Stimulated activated naive B cell treated with anti-CD40 and anti-IgM and Interleukin-4, amounts not matched to agents 10 μg/mL and 1 μg/mL and 100 μg/mL, for 72 hours (primary cell): ENCODE results near the gene ANXA7.
"Not testable (repeated sequence)": the region's sequence is repeated elsewhere in the genome, so short reads cannot be mapped to it uniquely, and the experiment has no call there.

ENCODE experiments used
- ATAC-seq, 2 donors: fragments of 150-1000 bp; cut with Tn5 transposase; replicated peaks; 2 replicates each; pipeline ENCODE4 v1.10.0; 2021; ENCODE audit warnings: moderate library complexity in 1 of 2
- DNase-seq: peaks from one replicate; pipeline ENCODE4 v3.0.0; 2021
- H3K27ac Mint-ChIP-seq: one replicate; pipeline ENCODE4 v1.8.0; 2022; ENCODE audit warnings: mild to moderate bottlenecking, mixed read lengths
- H3K27me3 Mint-ChIP-seq, 2 donors: one replicate each; pipeline ENCODE4 v1.8.0; 2022; ENCODE audit warnings: mixed read lengths in 2 of 2
- H3K36me3 Mint-ChIP-seq, 2 donors: one replicate each; pipeline ENCODE4 v1.8.0; 2022; ENCODE audit warnings: mixed read lengths in 2 of 2, mild to moderate bottlenecking in 1 of 2
- H3K4me1 Mint-ChIP-seq, 2 donors: one replicate each; pipeline ENCODE4 v1.8.0; 2022; ENCODE audit warnings: mixed read lengths in 2 of 2, mild to moderate bottlenecking in 1 of 2
- H3K4me3 Mint-ChIP-seq, 2 donors: one replicate each; pipeline ENCODE4 v1.8.0; 2022; ENCODE audit warnings: mild to moderate bottlenecking in 2 of 2, mixed read lengths in 2 of 2, moderate library complexity in 1 of 2
- H3K9me3 Mint-ChIP-seq, 2 donors: one replicate each; pipeline ENCODE4 v1.8.0; 2022; ENCODE audit warnings: mixed read lengths in 2 of 2, mild to moderate bottlenecking in 1 of 2

Gene ANXA7

GRCh38 chr10:73340121-73340520, 73.7 kb downstream of the ANXA7 start:
- ATAC-seq (no peak), DNase-seq (no peak)
- H3K27me3 Mint-ChIP-seq: no peaks in the 10 kb centered on the region
- no peak overlapping the region for H3K27ac Mint-ChIP-seq
- no peaks in the 10 kb centered on the region for H3K4me1 Mint-ChIP-seq
- H3K36me3 Mint-ChIP-seq: peaks cover 0 to 4% of the 10 kb centered on the region in 2 donors
- no peak overlapping the region for H3K4me3 Mint-ChIP-seq
- no peaks in the 10 kb centered on the region for H3K9me3 Mint-ChIP-seq

GRCh38 chr10:73339436-73339835, 74.4 kb downstream of the ANXA7 start:
- Mint-ChIP-seq H3K27me3 (no peaks in the 10 kb centered on the region), H3K27ac (no peak overlapping the region), H3K36me3 (peaks cover 0 to 4% of the 10 kb centered on the region in 2 donors), H3K4me3 (no peak overlapping the region), H3K4me1 (no peaks in the 10 kb centered on the region), H3K9me3 (no peaks in the 10 kb centered on the region)
- DNase-seq (no peak), ATAC-seq (no peak)

- Mint-ChIP-seq H3K36me3 (peaks cover 0 to 4% of the 10 kb centered on the region in 2 donors), H3K27ac (no peak overlapping the region), H3K4me1 (no peaks in the 10 kb centered on the region), H3K9me3 (no peaks in the 10 kb centered on the region), H3K4me3 (no peak overlapping the region), H3K27me3 (no peaks in the 10 kb centered on the region)
- ATAC-seq: no peak
- DNase-seq: no peak
Observed at GRCh38 chr10:73338801-73339368, 75.0 kb downstream of the ANXA7 start.

- H3K9me3 Mint-ChIP-seq: no peaks in the 10 kb centered on the region
Observed at GRCh38 chr10:73333202-73333601, 80.7 kb downstream of the ANXA7 start.

GRCh38 chr10:73332379-73332778, 81.5 kb downstream of the ANXA7 start:
- H3K27ac Mint-ChIP-seq: no peak overlapping the region
- peaks cover 0 to 2% of the 10 kb centered on the region in 2 donors for H3K9me3 Mint-ChIP-seq
- ATAC-seq (no peak), DNase-seq (no peak)
- no peaks in the 10 kb centered on the region for H3K27me3 Mint-ChIP-seq
- no peaks in the 10 kb centered on the region for H3K4me1 Mint-ChIP-seq
- peaks cover 0 to 2% of the 10 kb centered on the region in 2 donors for H3K36me3 Mint-ChIP-seq
- H3K4me3 Mint-ChIP-seq: no peak overlapping the region

More at GRCh38 chr10:73333202-73333601, 80.7 kb downstream of the ANXA7 start:
- no peak for ATAC-seq
- Mint-ChIP-seq H3K27me3 (no peaks in the 10 kb centered on the region), H3K27ac (no peak overlapping the region), H3K4me3 (no peak overlapping the region), H3K4me1 (no peaks in the 10 kb centered on the region), H3K36me3 (no peaks in the 10 kb centered on the region)
- no peak for DNase-seq

GRCh38 chr10:73328523-73328922, 85.3 kb downstream of the ANXA7 start:
- not testable (repeated sequence) for H3K9me3 Mint-ChIP-seq, H3K27ac Mint-ChIP-seq, DNase-seq, H3K36me3 Mint-ChIP-seq, H3K4me3 Mint-ChIP-seq, ATAC-seq, H3K4me1 Mint-ChIP-seq, H3K27me3 Mint-ChIP-seq

- H3K36me3 Mint-ChIP-seq, H3K4me1 Mint-ChIP-seq, DNase-seq, H3K4me3 Mint-ChIP-seq, H3K27me3 Mint-ChIP-seq, H3K9me3 Mint-ChIP-seq, ATAC-seq, H3K27ac Mint-ChIP-seq: not testable (repeated sequence)
Observed at GRCh38 chr10:73325290-73325689, 88.6 kb downstream of the ANXA7 start.
